Measurements from ENCODE around the gene SMIM7.

SMIM7 gene

GRCh38 chr19:16620018-16620417, 39.9 kb downstream of the SMIM7 start:
- DNase-seq = no peak

GRCh38 chr19:16619457-16619856, 40.5 kb downstream of the SMIM7 start:
- DNase-seq = no peak

GRCh38 chr19:16618248-16618647, 41.7 kb downstream of the SMIM7 start:
- DNase-seq = no peak

DNA sequence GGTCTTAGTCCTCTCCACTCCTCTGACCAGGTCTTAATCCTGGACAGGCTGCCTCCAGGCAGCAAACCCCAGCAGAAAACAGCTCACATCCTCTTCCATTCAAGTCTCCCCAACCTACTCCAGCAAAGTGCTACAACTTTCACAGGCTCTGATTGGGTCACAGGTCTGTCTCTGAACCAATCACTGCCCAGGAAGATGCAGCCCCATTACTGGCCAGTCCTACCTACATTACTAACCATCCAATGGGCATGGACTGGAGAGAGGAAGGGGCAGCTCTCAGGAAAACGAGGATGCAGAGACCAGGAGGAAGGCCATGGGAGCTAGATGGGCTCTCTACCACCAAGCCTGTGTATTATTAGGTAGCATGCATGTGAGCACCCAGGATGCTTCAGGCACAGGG, 44.1 kb downstream of the SMIM7 start:
- no peak for DNase-seq

DNA sequence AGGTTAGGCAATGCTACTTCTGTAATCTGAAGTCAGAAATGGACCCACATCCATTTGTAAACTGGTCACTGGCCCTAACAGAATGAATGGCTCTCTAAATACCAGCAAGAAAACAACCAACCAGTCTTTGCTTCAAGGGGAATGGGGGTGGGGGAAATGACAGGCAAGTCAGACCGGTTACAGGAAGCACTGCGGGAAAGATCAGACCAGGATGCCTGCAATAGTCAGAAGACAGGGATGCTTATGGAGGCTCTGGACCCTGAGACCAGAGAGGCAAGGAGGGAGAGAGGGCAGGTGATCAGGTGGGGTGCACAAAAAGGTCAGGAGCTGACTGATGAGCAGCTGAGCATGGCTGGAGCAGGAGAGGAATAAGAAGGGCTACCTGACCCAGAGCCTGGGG, 45.0 kb downstream of the SMIM7 start:
- no peak for DNase-seq

GRCh38 chr19:16613841-16614240, 46.1 kb downstream of the SMIM7 start:
- DNase-seq = no peak

GRCh38 chr19:16612636-16613035, 47.3 kb downstream of the SMIM7 start:
- no peak for DNase-seq

- no peak for DNase-seq
These were observed 48.8 kb downstream of the SMIM7 start for GRCh38 chr19:16611121-16611520.

- DNase-seq = no peak
These were observed 50.3 kb downstream of the SMIM7 start for GRCh38 chr19:16609511-16610200.

DNA sequence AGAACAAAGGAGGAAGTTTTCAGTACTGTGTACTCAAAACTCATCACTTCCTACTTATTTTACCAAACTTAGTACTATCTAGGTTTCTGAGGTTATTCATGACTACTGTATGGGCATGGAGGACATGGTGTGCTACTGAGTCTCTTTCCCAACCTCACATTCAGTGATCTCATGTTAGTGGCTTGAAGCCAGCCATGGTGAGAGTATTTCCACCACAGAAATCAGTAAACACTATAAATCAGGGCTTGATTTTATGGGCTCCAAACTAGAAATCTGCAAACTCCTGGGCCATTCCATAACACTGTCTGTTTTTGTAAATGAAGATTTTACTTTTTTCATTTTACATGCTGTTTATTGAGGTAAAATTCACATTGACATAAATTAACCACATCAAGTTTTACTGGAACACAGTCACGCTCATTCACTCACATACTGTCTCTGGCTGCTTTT, 51.6 kb downstream of the SMIM7 start:
- DNase-seq = no peak

- no peak for DNase-seq
These were observed 52.1 kb downstream of the SMIM7 start for GRCh38 chr19:16607819-16608218.

- no peak for DNase-seq
These were observed 54.4 kb downstream of the SMIM7 start for GRCh38 chr19:16605553-16605994.

DNA sequence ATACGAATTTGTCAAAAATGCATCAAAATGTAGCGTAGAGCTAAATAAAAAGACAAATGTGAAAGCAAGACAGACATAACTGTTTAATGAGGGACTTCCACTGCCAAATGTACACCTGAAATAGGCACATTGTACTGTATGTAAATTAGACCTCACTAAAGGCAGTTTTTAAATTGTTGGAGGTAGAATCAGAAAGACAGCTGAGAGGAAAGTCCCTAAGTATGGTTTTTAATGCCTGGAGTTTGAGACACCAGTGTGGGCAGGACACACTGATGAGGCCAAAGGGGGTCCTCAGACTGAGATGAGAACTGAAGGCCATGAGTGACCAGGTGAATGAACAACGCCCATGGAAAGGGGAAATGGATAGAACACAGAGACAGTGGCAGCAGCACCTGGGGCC, 54.8 kb downstream of the SMIM7 start:
- no peak for DNase-seq

GRCh38 chr19:16604615-16605014, 55.3 kb downstream of the SMIM7 start:
- DNase-seq = no peak

GRCh38 chr19:16603090-16603489, 56.9 kb downstream of the SMIM7 start:
- DNase-seq = no peak

- DNase-seq = no peak
These were observed 58.4 kb downstream of the SMIM7 start for GRCh38 chr19:16601378-16602052.

GRCh38 chr19:16600824-16601223, 59.1 kb downstream of the SMIM7 start:
- no peak for DNase-seq

DNA sequence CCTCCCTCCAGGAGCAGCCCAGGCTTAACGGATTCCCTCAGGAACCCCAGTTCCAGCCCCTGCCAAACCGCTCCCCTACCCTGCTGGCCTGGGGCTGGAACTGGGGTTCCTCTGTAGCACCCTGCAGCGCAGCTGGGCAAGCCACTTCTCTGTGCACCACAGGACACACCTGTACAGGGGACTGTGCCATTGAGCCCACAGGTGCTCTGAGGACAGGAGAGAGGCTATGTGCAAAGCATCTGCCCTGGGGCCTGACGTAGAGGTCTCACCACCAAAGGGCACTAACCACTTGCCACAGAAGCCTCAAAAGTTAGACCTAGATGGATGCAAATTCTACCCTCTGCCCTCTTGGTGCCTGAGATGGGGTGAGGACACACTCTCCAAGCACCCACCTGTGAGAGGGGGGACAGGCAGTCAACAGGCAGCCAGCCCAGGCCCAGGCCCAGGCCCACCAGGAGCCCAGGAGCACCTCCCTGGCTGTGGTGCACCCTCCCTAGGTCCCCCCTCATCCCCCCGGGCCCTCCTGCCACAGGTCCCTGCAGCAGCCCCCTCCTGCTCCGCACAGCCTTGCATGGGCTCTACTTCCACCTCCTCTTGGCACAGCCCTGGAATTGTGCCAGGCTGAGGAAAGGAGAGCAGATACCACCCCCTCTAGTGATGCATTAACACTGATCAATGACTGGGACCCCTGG, 60.1 kb downstream of the SMIM7 start:
- no peak for DNase-seq

- no peak for DNase-seq
These were observed 61.1 kb downstream of the SMIM7 start for GRCh38 chr19:16598848-16599247.

DNA sequence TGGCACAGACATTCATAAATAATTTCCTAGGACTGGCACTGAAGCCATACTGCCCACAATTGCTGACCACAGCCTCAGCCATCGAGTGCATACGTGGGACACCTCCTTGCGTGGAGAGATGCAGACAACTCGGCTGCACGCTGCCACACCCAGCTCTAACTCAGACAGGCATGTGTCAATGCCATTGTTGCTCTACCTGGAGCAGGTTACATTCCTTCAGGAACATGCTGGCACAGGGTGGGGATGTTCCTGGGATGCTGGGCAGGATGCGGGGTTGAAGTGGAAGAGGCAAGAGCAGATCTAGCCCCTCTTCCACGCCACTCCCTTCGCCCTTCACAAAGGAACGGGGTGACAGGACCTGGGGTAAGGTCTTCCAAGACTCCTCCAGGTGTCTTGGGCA, 63.5 kb downstream of the SMIM7 start:
- no peak for DNase-seq

Data from activated gamma-delta T cell (primary cell).